Right atrium auricular region (tissue), 2 donors: ENCODE results near the gene TMIE. TPM values are rescaled to one million over a fixed set of nuclear protein-coding genes. Genes with fewer than 3 reads are reported as not detected.

Experiments used
- DNase-seq: peaks from one replicate; pipeline ENCODE4 v3.0.0-alpha.2; 2019; ENCODE audit warnings: low spot score
- H3K27ac ChIP-seq, 2 donors: fragments of 200-600 bp; sonication (generic); 1 replicate in 1 of 2; 2 replicates in 1 of 2; pipeline ENCODE4 v1.5.1; 2016 to 2019
- H3K27me3 ChIP-seq, 2 donors: fragments of 200-600 bp; sonication (generic); one replicate each; pipeline versions ENCODE4 v1.5.1 to v1.6.0; 2017 to 2019
- H3K36me3 ChIP-seq: fragments of 200-600 bp; sonication (generic); one replicate; pipeline ENCODE4 v1.5.1; 2016
- H3K4me1 ChIP-seq, 2 donors: fragments of 200-600 bp; sonication (generic); one replicate each; pipeline versions ENCODE4 v1.5.1 to v1.6.0; 2017 to 2019
- H3K4me3 ChIP-seq, 2 donors: fragments of 200-600 bp; sonication (generic); 1 replicate in 1 of 2; 2 replicates in 1 of 2; pipeline ENCODE4 v1.5.1; 2017 to 2019; ENCODE audit warnings: mild to moderate bottlenecking in 1 of 2, moderate library complexity in 1 of 2
- H3K9me3 ChIP-seq, 2 donors: fragments of 200-600 bp; sonication (generic); one replicate each; pipeline ENCODE4 v1.5.1; 2019
- total RNA-seq, 2 donors: library from RNA; depleted of rRNA; stranded (reverse); fragments of >200 nt; gene quantifications; one replicate each; pipeline ENCODE4 v1.1.0, GENCODE V29; 2016
- TF ChIP-seq, protein P1 (sequence below), 2 donors: fragments of 200-600 bp; sonication (generic); IDR thresholded peaks; one replicate each; pipeline ENCODE4 v1.5.1; 2019; ENCODE audit warnings: antibody characterized with exemption in 2 of 2

TMIE gene
- total RNA-seq, 2 donors from 2014 or later = not detected

DNA sequence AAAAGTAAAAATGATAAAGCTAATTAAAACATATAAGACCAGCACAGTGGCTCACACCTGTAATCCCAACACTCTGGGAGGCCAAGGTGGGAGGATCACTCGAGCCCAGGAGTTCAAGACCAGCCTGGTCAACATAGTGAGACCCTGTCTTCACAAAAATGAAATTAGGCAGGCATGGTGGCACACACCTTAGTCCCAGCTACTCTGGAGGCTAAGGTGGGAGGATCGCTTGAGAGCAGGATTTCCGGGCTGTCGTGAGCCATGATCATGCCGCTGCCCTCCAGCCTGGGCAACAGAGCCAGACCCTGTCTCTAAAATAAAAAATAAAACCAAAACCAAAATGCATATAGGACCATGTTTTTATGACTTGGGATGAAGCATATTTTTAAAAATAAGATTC, 21.3 kb downstream of the TMIE start:
- Histone ChIP-seq H3K4me3 (no peak overlapping the region), H3K4me1 (no peaks in the 10 kb centered on the region), H3K27ac (no peak overlapping the region), H3K27me3 (no peaks in the 10 kb centered on the region), H3K36me3 (no peaks in the 10 kb centered on the region), H3K9me3 (no peaks in the 10 kb centered on the region)
- DNase-seq = no peak
- TF ChIP-seq, protein P1, sequence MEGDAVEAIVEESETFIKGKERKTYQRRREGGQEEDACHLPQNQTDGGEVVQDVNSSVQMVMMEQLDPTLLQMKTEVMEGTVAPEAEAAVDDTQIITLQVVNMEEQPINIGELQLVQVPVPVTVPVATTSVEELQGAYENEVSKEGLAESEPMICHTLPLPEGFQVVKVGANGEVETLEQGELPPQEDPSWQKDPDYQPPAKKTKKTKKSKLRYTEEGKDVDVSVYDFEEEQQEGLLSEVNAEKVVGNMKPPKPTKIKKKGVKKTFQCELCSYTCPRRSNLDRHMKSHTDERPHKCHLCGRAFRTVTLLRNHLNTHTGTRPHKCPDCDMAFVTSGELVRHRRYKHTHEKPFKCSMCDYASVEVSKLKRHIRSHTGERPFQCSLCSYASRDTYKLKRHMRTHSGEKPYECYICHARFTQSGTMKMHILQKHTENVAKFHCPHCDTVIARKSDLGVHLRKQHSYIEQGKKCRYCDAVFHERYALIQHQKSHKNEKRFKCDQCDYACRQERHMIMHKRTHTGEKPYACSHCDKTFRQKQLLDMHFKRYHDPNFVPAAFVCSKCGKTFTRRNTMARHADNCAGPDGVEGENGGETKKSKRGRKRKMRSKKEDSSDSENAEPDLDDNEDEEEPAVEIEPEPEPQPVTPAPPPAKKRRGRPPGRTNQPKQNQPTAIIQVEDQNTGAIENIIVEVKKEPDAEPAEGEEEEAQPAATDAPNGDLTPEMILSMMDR (IDR thresholded peaks at IDR 0.05) = no peak

DNA sequence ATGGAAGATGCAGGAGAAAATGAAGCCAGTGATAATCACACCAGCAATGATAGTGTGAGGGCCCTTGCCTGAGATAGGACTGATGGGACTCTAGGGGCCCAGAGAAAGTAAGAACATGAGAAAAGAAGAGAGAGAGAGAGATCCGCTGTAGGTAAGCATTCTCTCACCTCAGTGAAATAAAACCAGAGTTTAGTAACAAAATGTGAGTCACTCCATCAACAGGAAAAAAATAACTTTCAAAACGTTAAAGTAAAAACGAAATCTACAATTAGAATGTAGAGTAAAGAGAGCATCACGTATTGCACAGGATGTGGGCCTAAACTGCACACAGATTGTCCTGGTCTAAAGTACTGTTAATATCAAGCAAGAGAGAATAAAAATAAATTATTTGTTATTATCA, 23.2 kb downstream of the TMIE start:
- TF ChIP-seq, protein P1 (IDR thresholded peaks at IDR 0.05) = no peak
- DNase-seq = no peak
- H3K4me1 ChIP-seq = no peaks in the 10 kb centered on the region
- H3K9me3 ChIP-seq = no peaks in the 10 kb centered on the region
- no peak overlapping the region for H3K4me3 ChIP-seq
- no peak overlapping the region for H3K27ac ChIP-seq
- no peaks in the 10 kb centered on the region for H3K36me3 ChIP-seq
- no peaks in the 10 kb centered on the region for H3K27me3 ChIP-seq

GRCh38 chr3:46725621-46726314, 24.6 kb downstream of the TMIE start:
- DNase-seq = peak; percentile 53
- no peaks in the 10 kb centered on the region for H3K27me3 ChIP-seq
- TF ChIP-seq, protein P1 (IDR thresholded peaks at IDR 0.05) = no peak

DNA sequence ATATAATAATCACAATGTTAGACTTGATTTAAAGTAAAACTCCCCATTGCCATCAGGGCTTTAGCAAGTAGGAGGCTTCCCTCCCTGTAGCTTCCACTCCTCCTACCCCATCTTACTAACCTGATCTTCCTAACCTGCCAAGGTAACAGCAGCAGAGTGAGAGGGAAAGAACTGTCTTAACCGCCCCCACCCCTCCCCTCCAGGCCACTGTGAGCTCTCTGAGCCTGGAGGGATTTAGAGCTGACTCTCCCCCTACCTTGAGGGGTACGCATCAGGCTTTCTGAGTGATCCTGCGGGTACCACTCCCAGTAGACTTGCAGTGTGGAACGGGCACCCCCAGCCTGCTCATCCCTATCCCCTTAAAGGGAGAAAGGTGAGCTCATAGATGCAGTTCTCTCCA, 27.8 kb downstream of the TMIE start:
- Histone ChIP-seq H3K4me1 (no peaks in the 10 kb centered on the region), H3K36me3 (no peaks in the 10 kb centered on the region), H3K9me3 (no peaks in the 10 kb centered on the region), H3K27me3 (no peaks in the 10 kb centered on the region), H3K27ac (no peak overlapping the region), H3K4me3 (no peak overlapping the region)
- no peak for DNase-seq
- TF ChIP-seq, protein P1 (IDR thresholded peaks at IDR 0.05) = no peak

More at GRCh38 chr3:46725621-46726314, 24.6 kb downstream of the TMIE start:
- no peaks in the 10 kb centered on the region for H3K36me3 ChIP-seq
- H3K27ac ChIP-seq = no peak overlapping the region
- H3K4me1 ChIP-seq = no peaks in the 10 kb centered on the region
- H3K9me3 ChIP-seq = no peaks in the 10 kb centered on the region
- no peak overlapping the region for H3K4me3 ChIP-seq

- Histone ChIP-seq H3K27me3 (no peaks in the 10 kb centered on the region), H3K4me1 (no peaks in the 10 kb centered on the region), H3K9me3 (no peaks in the 10 kb centered on the region), H3K27ac (no peak overlapping the region), H3K36me3 (no peaks in the 10 kb centered on the region), H3K4me3 (no peak overlapping the region)
- DNase-seq = no peak
- TF ChIP-seq, protein P1 (IDR thresholded peaks at IDR 0.05) = no peak
Measured at GRCh38 chr3:46730819-46731218, 29.6 kb downstream of the TMIE start.

DNA sequence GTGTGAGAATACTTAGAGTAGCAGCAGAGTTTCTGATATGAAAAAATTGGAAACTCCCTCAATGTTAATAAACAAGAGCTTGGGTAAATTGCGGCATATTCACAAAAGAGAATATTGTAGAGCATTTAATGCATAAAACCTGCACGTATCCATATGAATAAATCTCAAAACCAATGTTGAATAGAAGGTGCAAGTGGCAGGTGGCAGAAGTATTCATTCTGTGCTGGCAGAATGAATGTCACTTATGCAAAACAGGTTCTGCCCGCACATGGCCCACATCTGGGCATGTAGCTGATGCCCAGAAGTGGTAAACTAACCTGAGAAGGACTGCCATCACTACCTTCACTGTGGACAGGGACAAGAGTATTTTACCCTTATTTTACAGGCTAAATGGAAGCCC, 30.6 kb downstream of the TMIE start:
- no peaks in the 10 kb centered on the region for H3K4me1 ChIP-seq
- H3K4me3 ChIP-seq = no peak overlapping the region
- no peaks in the 10 kb centered on the region for H3K36me3 ChIP-seq
- no peak overlapping the region for H3K27ac ChIP-seq
- no peaks in the 10 kb centered on the region for H3K27me3 ChIP-seq
- no peaks in the 10 kb centered on the region for H3K9me3 ChIP-seq
- no peak for DNase-seq
- TF ChIP-seq, protein P1 (IDR thresholded peaks at IDR 0.05) = no peak
